Thoracic aorta (tissue), 2 donors: ENCODE measurements around the gene PPARG. TPM values are rescaled to one million over a fixed set of nuclear protein-coding genes. Genes with fewer than 3 reads are reported as not detected.
A peak's percentile ranks its signal among the peaks of the same experiment; 100 is the strongest.

Experiments
- ATAC-seq: fragments of 150-250 bp; one replicate; pipeline ENCODE4 v1.8.0; 2017; ENCODE audit warnings: low read depth; ENCODE audit not compliant: insufficient number of reproducible peaks, low FRiP score
- DNase-seq: peaks from one replicate; pipeline ENCODE4 v3.0.0-alpha.2; 2020; ENCODE audit warnings: low spot score
- H3K27ac ChIP-seq, 2 donors: fragments of 200-600 bp; sonication (generic); 1 replicate in 1 of 2; 2 replicates in 1 of 2; pipeline ENCODE4 v1.5.1; 2016; ENCODE audit warnings: mild to moderate bottlenecking in 2 of 2, moderate library complexity in 2 of 2
- H3K27me3 ChIP-seq: fragments of 200-600 bp; sonication (generic); replicated peaks from 2 replicates; pipeline ENCODE4 v1.6.0; 2016; ENCODE audit warnings: mild to moderate bottlenecking; ENCODE audit not compliant: insufficient read depth
- H3K36me3 ChIP-seq: fragments of 200-600 bp; sonication (generic); one replicate; pipeline ENCODE4 v1.5.1; 2016
- H3K4me1 ChIP-seq, 2 donors: fragments of 200-600 bp; sonication (generic); 1 replicate in 1 of 2; 2 replicates in 1 of 2; pipeline versions ENCODE4 v1.5.1 to v1.6.0; 2016; ENCODE audit warnings: low read depth in 2 of 2, mild to moderate bottlenecking in 1 of 2; ENCODE audit not compliant: control insufficient read depth in 1 of 2
- H3K4me3 ChIP-seq: fragments of 200-600 bp; sonication (generic); 2 replicates; pipeline ENCODE4 v1.5.1; 2016; ENCODE audit warnings: mild to moderate bottlenecking
- H3K9me3 ChIP-seq: fragments of 200-600 bp; sonication (generic); 2 replicates; pipeline ENCODE4 v1.5.1; 2016
- CTCF ChIP-seq: fragments of 200-600 bp; sonication (generic); IDR thresholded peaks from one replicate; pipeline ENCODE4 v1.5.1; 2019; ENCODE audit warnings: antibody characterized with exemption
- total RNA-seq, 2 donors: library from RNA; depleted of rRNA; stranded (reverse); fragments of >200 nt; gene quantifications; one replicate each; pipeline versions ENCODE4 v1.1.0 to v1.2.3, GENCODE V29; 2016

PPARG gene
- total RNA-seq = 10 to 100 TPM in 1 of 2 donors, 1 to 10 TPM in 1; 8.5 to 13.1 TPM

GRCh38 chr3:12288182-12289129 is at the start of gene PPARG:
Gene PPARG (plus strand): TSS chr3:12289070. CDS start chr3:12379712, 90,642 bp downstream.
- H3K9me3 ChIP-seq = no peaks in the 10 kb centered on the region
- H3K4me3 ChIP-seq = peak within 1 kb of the TSS; percentile 83
- ATAC-seq = no peak
- no peaks in the 10 kb centered on the region for H3K27me3 ChIP-seq
- H3K36me3 ChIP-seq = no peaks in the 10 kb centered on the region
- TF ChIP-seq CTCF = no peak
- peaks cover 0 to 13% of the 10 kb centered on the region in 2 donors for H3K4me1 ChIP-seq
- DNase-seq = no peak
- H3K27ac ChIP-seq = peak within 1 kb of the TSS in 1 of 2 donors; percentile 28

- Histone ChIP-seq H3K36me3 (no peaks in the 10 kb centered on the region), H3K4me1 (peaks cover 0 to 11% of the 10 kb centered on the region in 2 donors), H3K9me3 (no peaks in the 10 kb centered on the region), H3K4me3 (no peak overlapping the region), H3K27me3 (no peaks in the 10 kb centered on the region), H3K27ac (no peak overlapping the region)
- ATAC-seq (peak; percentile 70), DNase-seq (no peak)
- no peak for TF ChIP-seq CTCF
These were observed 49.6 kb upstream of the PPARG start for GRCh38 chr3:12239301-12239700.

GRCh38 chr3:12242772-12243171 is 46.1 kb upstream of the PPARG start:
- no peak for TF ChIP-seq CTCF
- Histone ChIP-seq H3K27me3 (no peaks in the 10 kb centered on the region), H3K9me3 (no peaks in the 10 kb centered on the region), H3K4me3 (no peak overlapping the region), H3K27ac (no peak overlapping the region), H3K4me1 (no peaks in the 10 kb centered on the region), H3K36me3 (no peaks in the 10 kb centered on the region)
- DNase-seq (no peak), ATAC-seq (no peak)

GRCh38 chr3:12246497-12247163 is 42.2 kb upstream of the PPARG start:
- ATAC-seq (no peak), DNase-seq (no peak)
- TF ChIP-seq CTCF = no peak
- Histone ChIP-seq H3K27me3 (no peaks in the 10 kb centered on the region), H3K9me3 (no peaks in the 10 kb centered on the region), H3K36me3 (no peaks in the 10 kb centered on the region), H3K27ac (no peak overlapping the region), H3K4me3 (no peak overlapping the region), H3K4me1 (no peaks in the 10 kb centered on the region)

GRCh38 chr3:12247411-12247810 is 41.5 kb upstream of the PPARG start:
- Histone ChIP-seq H3K27ac (no peak overlapping the region), H3K9me3 (no peaks in the 10 kb centered on the region), H3K27me3 (no peaks in the 10 kb centered on the region), H3K4me3 (no peak overlapping the region), H3K36me3 (no peaks in the 10 kb centered on the region), H3K4me1 (no peaks in the 10 kb centered on the region)
- DNase-seq (no peak), ATAC-seq (no peak)
- no peak for TF ChIP-seq CTCF
